CD14-positive monocyte (primary cell): ENCODE data around the gene SCAMP5. TPM values are rescaled to one million over a fixed set of nuclear protein-coding genes. Genes with fewer than 3 reads are reported as not detected.

ENCODE experiments used
- DNase-seq, 3 donors: peaks; one replicate each; pipeline ENCODE4 v3.0.0-alpha.2; 2011 to 2022
- H2AFZ ChIP-seq: 2 replicates; pipeline ENCODE4 v1.6.0; 2012; ENCODE audit warnings: mild to moderate bottlenecking, low read depth, low read length, inconsistent platforms; ENCODE audit not compliant: insufficient read depth, poor library complexity, severe bottlenecking
- H3K27ac ChIP-seq, 2 donors: 1 replicate in 1 of 2; 2 replicates in 1 of 2; pipeline ENCODE4 v1.5.1; 2012 to 2013; ENCODE audit warnings: low read length in 2 of 2, control low read depth in 1 of 2, inconsistent platforms in 1 of 2, low read depth in 1 of 2, mild to moderate bottlenecking in 1 of 2
- H3K27me3 ChIP-seq, 2 donors: one replicate each; pipeline versions ENCODE4 v1.6.0 to v1.6.1; 2011 to 2013; ENCODE audit warnings: low read length in 2 of 2; ENCODE audit not compliant: control insufficient read depth in 2 of 2, insufficient read depth in 2 of 2
- H3K36me3 ChIP-seq, 2 donors: replicated peaks in 1 of 2; 1 replicate in 1 of 2; 2 replicates in 1 of 2; pipeline versions ENCODE4 v1.5.1 to v1.6.1; 2012 to 2013; ENCODE audit warnings: low read length in 2 of 2, control low read depth in 1 of 2, inconsistent platforms in 1 of 2, mild to moderate bottlenecking in 1 of 2; ENCODE audit not compliant: insufficient read depth in 2 of 2, control insufficient read depth in 1 of 2
- H3K4me1 ChIP-seq, 2 donors: 1 replicate in 1 of 2; 2 replicates in 1 of 2; pipeline versions ENCODE4 v1.5.1 to v1.6.1; 2012 to 2013; ENCODE audit warnings: low read length in 2 of 2, control low read depth in 1 of 2, inconsistent platforms in 1 of 2, mild to moderate bottlenecking in 1 of 2, moderate library complexity in 1 of 2; ENCODE audit not compliant: insufficient read depth in 2 of 2, control insufficient read depth in 1 of 2
- H3K4me2 ChIP-seq: replicated peaks from 2 replicates; pipeline ENCODE3; 2012; ENCODE audit warnings: low read length, moderate library complexity, mild to moderate bottlenecking; ENCODE audit not compliant: poor library complexity, severe bottlenecking; ENCODE audit errors: extremely low read depth
- H3K4me3 ChIP-seq, 3 experiments: fragments of 200-600 bp in 1 of 3; sonication (generic) in 1 of 3; replicated peaks in 1 of 3; 1 replicate in 2 of 3; 2 replicates in 1 of 3; pipeline ENCODE4 v1.5.1; 2011 to 2013; ENCODE audit warnings: low read length in 3 of 3, mild to moderate bottlenecking in 3 of 3, control low read depth in 2 of 3, low read depth in 2 of 3, inconsistent platforms in 1 of 3, moderate library complexity in 1 of 3
- H3K79me2 ChIP-seq: 2 replicates; pipeline ENCODE4 v1.6.0; 2012; ENCODE audit warnings: mild to moderate bottlenecking, control low read depth, inconsistent platforms, low read length, moderate library complexity; ENCODE audit not compliant: insufficient read depth
- H3K9ac ChIP-seq: 2 replicates; pipeline ENCODE4 v1.6.0; 2017; ENCODE audit warnings: low read length, mild to moderate bottlenecking; ENCODE audit not compliant: insufficient read depth, poor library complexity, severe bottlenecking
- H3K9me3 ChIP-seq, 2 donors: replicated peaks in 1 of 2; 1 replicate in 1 of 2; 2 replicates in 1 of 2; pipeline versions ENCODE4 v1.5.1 to v1.6.1; 2012 to 2013; ENCODE audit warnings: low read length in 2 of 2, control low read depth in 1 of 2; ENCODE audit not compliant: control insufficient read depth in 1 of 2, insufficient read depth in 1 of 2
- H4K20me1 ChIP-seq: 2 replicates; pipeline ENCODE4 v1.6.0; 2012; ENCODE audit warnings: mild to moderate bottlenecking, low read length, control low read depth, moderate library complexity; ENCODE audit not compliant: insufficient read depth
- H3K27ac Mint-ChIP-seq, 7 donors: one replicate each; pipeline ENCODE4 v1.8.0; 2020; ENCODE audit warnings: mild to moderate bottlenecking in 7 of 7, mixed read lengths in 7 of 7, moderate library complexity in 6 of 7, inconsistent platforms in 2 of 7
- H3K27me3 Mint-ChIP-seq, 3 donors: one replicate each; pipeline ENCODE4 v1.8.0; 2021 to 2022; ENCODE audit warnings: low read depth in 3 of 3, mild to moderate bottlenecking in 3 of 3, mixed read lengths in 3 of 3, moderate library complexity in 3 of 3, inconsistent platforms in 1 of 3
- H3K36me3 Mint-ChIP-seq, 2 donors: one replicate each; pipeline ENCODE4 v1.8.0; 2020; ENCODE audit warnings: mixed read lengths in 2 of 2, inconsistent platforms in 1 of 2, mild to moderate bottlenecking in 1 of 2
- H3K4me1 Mint-ChIP-seq: one replicate; pipeline ENCODE4 v1.8.0; 2020; ENCODE audit warnings: mild to moderate bottlenecking, mixed read lengths
- H3K4me3 Mint-ChIP-seq, 2 donors: one replicate each; pipeline ENCODE4 v1.8.0; 2020; ENCODE audit warnings: mild to moderate bottlenecking in 2 of 2, mixed read lengths in 2 of 2, moderate library complexity in 1 of 2
- H3K9me3 Mint-ChIP-seq, 7 donors: one replicate each; pipeline ENCODE4 v1.8.0; 2020 to 2022; ENCODE audit warnings: mixed read lengths in 7 of 7, mild to moderate bottlenecking in 6 of 7, moderate library complexity in 6 of 7, inconsistent platforms in 2 of 7
- CTCF ChIP-seq: fragments of 200-600 bp; IDR thresholded peaks from one replicate; pipeline ENCODE4 v1.8.0; 2022; ENCODE audit warnings: antibody characterized with exemption, mild to moderate bottlenecking
- WGBS: methylation state at CpG from one replicate; pipeline ENCODE4 v1.1.5; 2013; ENCODE audit warnings: missing lambda C conversion rate; ENCODE audit not compliant: insufficient coverage; 5-methylcytosine and 5-hydroxymethylcytosine counted together
- intact Hi-C, 2 donors: fragments of 100-400 bp; cut with micrococcal nuclease; formaldehyde crosslinking; loops; one replicate each; pipeline versions ENCODE4 v1.15.0 to v1.15.1; 2023
- polyA plus RNA-seq, 3 donors: library from polyadenylated mRNA; depleted of rRNA in 1 of 3; unstranded in 2 of 3; stranded (reverse) in 1 of 3; fragments of 300-500 nt in 2 of 3; fragments of >200 nt in 1 of 3; fragmentation: Illumina TruSeq in 2 of 3; gene quantifications; 1 replicate in 2 of 3; 2 replicates in 1 of 3; pipeline ENCODE4 v1.2.3, GENCODE V29; 2012 to 2021

The SCAMP5 gene
- polyA plus RNA-seq, 3 donors, result 0.08 to 0.32 TPM; not detected in 1

- Histone ChIP-seq H3K27me3 (no peaks in the 10 kb centered on the region), H3K27ac (peak overlapping the region in 1 of 2 donors; percentile 50), H4K20me1 (no peaks in the 10 kb centered on the region), H3K36me3 (peaks cover 0 to 4% of the 10 kb centered on the region in 2 donors), H3K4me3 (peak overlapping the region in 1 of 3 experiments; percentile 35), H3K4me2 (peak overlapping the region; percentile 25), H3K79me2 (peaks cover 36% of the 10 kb centered on the region), H3K4me1 (peaks cover 50 to 60% of the 10 kb centered on the region in 2 donors), H3K9me3 (no peaks in the 10 kb centered on the region), H3K9ac (no peak overlapping the region), H2AFZ (no peak overlapping the region)
- Mint-ChIP-seq H3K4me1 (peaks cover 52% of the 10 kb centered on the region), H3K4me3 (no peak overlapping the region), H3K27me3 (no peaks in the 10 kb centered on the region), H3K36me3 (peaks cover 11 to 27% of the 10 kb centered on the region in 2 donors), H3K27ac (peak overlapping the region in 4 of 7 donors; percentile 51 to 91 (median 78)), H3K9me3 (peaks cover 0 to 2% (median 0%) of the 10 kb centered on the region in 7 donors)
- DNase-seq, result no peak
- TF ChIP-seq CTCF, result no peak
- 79% methylated on average over 2 of the region's 5 CpGs for WGBS
- intact Hi-C loops, result no loop called here
Observed at GRCh38 chr15:75025548-75026260, 30.3 kb downstream of the SCAMP5 start.

- Histone ChIP-seq H3K9ac (no peak overlapping the region), H3K4me3 (no peak overlapping the region), H3K27ac (no peak overlapping the region), H2AFZ (no peak overlapping the region), H3K79me2 (peaks cover 39% of the 10 kb centered on the region), H3K27me3 (no peaks in the 10 kb centered on the region), H3K9me3 (no peaks in the 10 kb centered on the region), H4K20me1 (no peaks in the 10 kb centered on the region), H3K36me3 (peaks cover 0 to 4% of the 10 kb centered on the region in 2 donors), H3K4me1 (peaks cover 60 to 68% of the 10 kb centered on the region in 2 donors), H3K4me2 (no peak overlapping the region)
- intact Hi-C loops, result no loop called here
- 84% methylated on average over 7 of the region's 7 CpGs for WGBS
- no peak for TF ChIP-seq CTCF
- H3K27ac Mint-ChIP-seq, result peak overlapping the region in 1 of 7 donors; percentile 74
- H3K4me3 Mint-ChIP-seq, result no peak overlapping the region
- no peak for DNase-seq
- peaks cover 0 to 1% (median 0%) of the 10 kb centered on the region in 3 donors for H3K27me3 Mint-ChIP-seq
- peaks cover 15 to 33% of the 10 kb centered on the region in 2 donors for H3K36me3 Mint-ChIP-seq
- peaks cover 62% of the 10 kb centered on the region for H3K4me1 Mint-ChIP-seq
- no peaks in the 10 kb centered on the region for H3K9me3 Mint-ChIP-seq
Observed at GRCh38 chr15:75027551-75027950, 32.2 kb downstream of the SCAMP5 start.
